A549 (cell line): Measurements from ENCODE around the gene OSCP1.

Source experiments
- BHLHE40 ChIP-seq: IDR thresholded peaks from 2 replicates; pipeline ENCODE4 v1.6.1; 2012; ENCODE audit warnings: low read depth, low read length, inconsistent platforms
- CHD2 ChIP-seq: fragments of 150-350 bp; IDR thresholded peaks from 2 replicates; pipeline ENCODE4 v1.6.1; 2014; ENCODE audit warnings: low read length; ENCODE audit not compliant: partially characterized antibody
- CTCF ChIP-seq: fragments of >200 bp; sonication (Bioruptor Twin); formaldehyde crosslinking; IDR thresholded peaks from 3 replicates; pipeline ENCODE4 v1.5.1; 2016
- GATA3 ChIP-seq: IDR thresholded peaks from 2 replicates; pipeline ENCODE4 v1.6.1; 2012; ENCODE audit warnings: borderline replicate concordance
- JUN ChIP-seq, 2 experiments: fragments of >200 bp; sonication (Bioruptor Twin); formaldehyde crosslinking; IDR thresholded peaks; 2 replicates in 1 of 2; 3 replicates in 1 of 2; pipeline ENCODE4 v1.6.1; 2016 to 2017
- NR3C1 ChIP-seq: fragments of >200 bp; sonication (Bioruptor Twin); formaldehyde crosslinking; IDR thresholded peaks from 3 replicates; pipeline ENCODE4 v1.6.1; 2017
- PHF8 ChIP-seq: fragments of 200-600 bp; sonication (generic); IDR thresholded peaks from 2 replicates; pipeline ENCODE4 v1.6.1; 2016; ENCODE audit warnings: low read depth, mild to moderate bottlenecking, antibody characterized with exemption, moderate library complexity, borderline replicate concordance
- POLR2A ChIP-seq: IDR thresholded peaks from 2 replicates; pipeline ENCODE4 v1.6.1; 2012; ENCODE audit warnings: mild to moderate bottlenecking, low read length
- RNF2 ChIP-seq: fragments of 200-600 bp; sonication (generic); IDR thresholded peaks from 2 replicates; pipeline ENCODE4 v1.6.1; 2016; ENCODE audit warnings: low read depth, mild to moderate bottlenecking, antibody characterized with exemption, moderate library complexity, borderline replicate concordance
- SMC3 ChIP-seq: fragments of >200 bp; sonication (Bioruptor Twin); formaldehyde crosslinking; IDR thresholded peaks from 3 replicates; pipeline ENCODE4 v1.6.1; 2018; ENCODE audit warnings: inconsistent platforms
- USF2 ChIP-seq: fragments of 450-650 bp; IDR thresholded peaks from 2 replicates; pipeline ENCODE4 v1.6.1; 2014; ENCODE audit warnings: antibody characterized with exemption
- TF ChIP-seq, protein P1 (sequence below): fragments of 150-350 bp; IDR thresholded peaks from 2 replicates; pipeline ENCODE4 v1.6.1; 2014; ENCODE audit warnings: low read depth, mild to moderate bottlenecking, low read length

- TF ChIP-seq CHD2 (no peak), SMC3 (no peak), CTCF (no peak), GATA3 (no peak), USF2 (no peak), POLR2A (no peak), BHLHE40 (no peak), PHF8 (no peak), NR3C1 (no peak), JUN (IDR thresholded peaks at IDR 0.05) (no peak), RNF2 (no peak)
- TF ChIP-seq, protein P1, sequence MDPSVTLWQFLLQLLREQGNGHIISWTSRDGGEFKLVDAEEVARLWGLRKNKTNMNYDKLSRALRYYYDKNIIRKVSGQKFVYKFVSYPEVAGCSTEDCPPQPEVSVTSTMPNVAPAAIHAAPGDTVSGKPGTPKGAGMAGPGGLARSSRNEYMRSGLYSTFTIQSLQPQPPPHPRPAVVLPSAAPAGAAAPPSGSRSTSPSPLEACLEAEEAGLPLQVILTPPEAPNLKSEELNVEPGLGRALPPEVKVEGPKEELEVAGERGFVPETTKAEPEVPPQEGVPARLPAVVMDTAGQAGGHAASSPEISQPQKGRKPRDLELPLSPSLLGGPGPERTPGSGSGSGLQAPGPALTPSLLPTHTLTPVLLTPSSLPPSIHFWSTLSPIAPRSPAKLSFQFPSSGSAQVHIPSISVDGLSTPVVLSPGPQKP: no peak
Measured at GRCh38 chr1:36425791-36426190, 24.5 kb downstream of the OSCP1 start.
